ENCODE measurements around the gene RUSF1.
"Not testable (repeated sequence)": the region's sequence is repeated elsewhere in the genome, so short reads cannot be mapped to it uniquely, and the experiment has no call there.

The RUSF1 gene

GRCh38 chr16:31517800-31518402 lies 9.7 kb upstream of the RUSF1 start:
- DNase-seq (ENCODE audit: low read depth): no peak

- no peak for DNase-seq (ENCODE audit: low read depth)
Measured at GRCh38 chr16:31513884-31514283, 5.7 kb upstream of the RUSF1 start.

- no peak for DNase-seq (ENCODE audit: low read depth)
Measured at GRCh38 chr16:31513126-31513525, 4.9 kb upstream of the RUSF1 start.

GRCh38 chr16:31508706-31509195 lies 560 bp upstream of the RUSF1 start:
- DNase-seq (ENCODE audit: low read depth): no peak

- no peak for DNase-seq (ENCODE audit: low read depth)
Measured at GRCh38 chr16:31507617-31507928, 618 bp downstream of the RUSF1 start.

GRCh38 chr16:31505483-31505882 lies 2.7 kb downstream of the RUSF1 start:
- DNase-seq (ENCODE audit: low read depth): no peak

- no peak for DNase-seq (ENCODE audit: low read depth)
Measured at GRCh38 chr16:31504159-31504558, 4.0 kb downstream of the RUSF1 start.

- DNase-seq (ENCODE audit: low read depth): not testable (repeated sequence)
Measured at GRCh38 chr16:31503555-31503954, 4.6 kb downstream of the RUSF1 start.

GRCh38 chr16:31502981-31503380 lies 5.2 kb downstream of the RUSF1 start:
- no peak for DNase-seq (ENCODE audit: low read depth)

- DNase-seq (ENCODE audit: low read depth): no peak
Measured at GRCh38 chr16:31501966-31502348, 6.2 kb downstream of the RUSF1 start.

GRCh38 chr16:31501226-31501965 lies 6.8 kb downstream of the RUSF1 start:
- DNase-seq (ENCODE audit: low read depth): no peak

GRCh38 chr16:31499928-31500327 lies 8.3 kb downstream of the RUSF1 start:
- DNase-seq (ENCODE audit: low read depth): no peak

GRCh38 chr16:31498493-31498892 lies 9.7 kb downstream of the RUSF1 start:
- no peak for DNase-seq (ENCODE audit: low read depth)

- no peak for DNase-seq (ENCODE audit: low read depth)
Measured at GRCh38 chr16:31496670-31497069, 11.5 kb downstream of the RUSF1 start.

- DNase-seq (ENCODE audit: low read depth): no peak
Measured at GRCh38 chr16:31493506-31494125, 14.6 kb downstream of the RUSF1 start.

- DNase-seq (ENCODE audit: low read depth): no peak
Measured at GRCh38 chr16:31491778-31492418, 16.3 kb downstream of the RUSF1 start.

- no peak for DNase-seq (ENCODE audit: low read depth)
Measured at GRCh38 chr16:31489616-31490584, 18.3 kb downstream of the RUSF1 start.

GRCh38 chr16:31489298-31489564 lies 19.0 kb downstream of the RUSF1 start:
- no peak for DNase-seq (ENCODE audit: low read depth)

GRCh38 chr16:31488468-31489297 lies 19.5 kb downstream of the RUSF1 start:
- no peak for DNase-seq (ENCODE audit: low read depth)

- DNase-seq (ENCODE audit: low read depth): peak; percentile 50
Measured at GRCh38 chr16:31487720-31488467, 20.3 kb downstream of the RUSF1 start.

Measured in activated T-cell treated with anti-CD3 and anti-CD28 coated beads for 48 hours (primary cell).